ENCODE results near the gene MYBPH. TPM values are rescaled to one million over a fixed set of nuclear protein-coding genes. Genes with fewer than 3 reads are reported as not detected.

MYBPH gene
- total and polyA plus RNA-seq, 10 donors, result 0.09 to 2.7 (median 0.32) TPM; not detected in 3

DNA sequence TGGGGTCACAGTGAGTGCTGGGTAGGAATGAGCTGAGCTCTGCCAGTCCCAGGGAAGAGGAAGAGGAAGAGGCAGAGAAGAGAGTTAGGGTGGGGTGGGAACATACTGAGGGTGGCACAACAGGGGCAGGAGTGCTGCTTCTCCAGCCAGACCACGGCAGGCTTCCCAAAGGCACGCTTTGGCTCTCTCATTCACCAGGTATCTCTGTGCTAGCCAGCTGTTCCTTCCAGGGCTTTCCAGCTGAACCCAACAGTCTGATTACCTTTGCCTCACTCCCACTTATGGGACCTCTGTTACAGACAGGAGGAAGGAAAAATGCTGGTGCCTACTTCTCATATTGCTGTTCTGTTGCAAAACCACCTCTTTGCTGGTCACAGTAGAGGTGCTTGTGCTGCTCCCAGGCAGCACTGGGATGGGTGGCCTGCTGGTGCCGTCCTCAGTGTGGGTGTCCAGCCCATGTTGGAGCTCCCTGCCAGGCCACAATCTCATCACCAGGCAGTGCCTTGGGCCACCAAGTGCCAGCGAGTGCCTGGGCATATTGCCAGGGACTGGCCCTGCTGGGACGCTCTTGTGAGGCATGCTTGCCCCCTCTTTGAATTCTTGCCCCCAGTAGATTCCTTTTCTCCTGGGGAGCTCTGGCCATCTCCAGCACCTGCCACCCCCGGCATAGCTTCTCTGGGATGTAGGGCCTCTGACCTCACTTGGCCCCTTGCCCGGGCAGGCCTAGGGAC lies 46.0 kb downstream of the MYBPH start:
- WGBS, 5 donors, result 56 to 68% (median 63%) methylated on average over 7 of the region's 7 CpGs
- peak overlapping the region in 3 of 8 donors; percentile 35 to 64 (median 45) for H3K4me3 ChIP-seq
- H3K4me1 ChIP-seq, result peaks cover 9 to 62% (median 44%) of the 10 kb centered on the region in 6 donors
- peak overlapping the region in 2 of 8 donors; percentile 9 to 14 for H3K27ac ChIP-seq
- H3K36me3 ChIP-seq, result no peaks in the 10 kb centered on the region
- intact Hi-C loops (cut with DNase I; ENCODE audit: low total_unique reads), result no loop called here
- TF ChIP-seq CTCF (IDR thresholded peaks at IDR 0.05 in 8 of 11, conservative IDR thresholded peaks at IDR 0.05 in 3 of 11) (no peak), POLR2A (IDR thresholded peaks at IDR 0.05) (no peak), POLR2AphosphoS5 (IDR thresholded peaks at IDR 0.05) (no peak)
- H3K27me3 ChIP-seq (replicated peaks in 1 of 7), result peaks cover 0 to 87% (median 23%) of the 10 kb centered on the region in 7 donors
- H3K9me3 ChIP-seq, result no peaks in the 10 kb centered on the region
- DNase-seq, result no peak

GRCh38 chr1:203128716-203129500 lies 46.7 kb downstream of the MYBPH start:
- Histone ChIP-seq H3K36me3 (no peaks in the 10 kb centered on the region), H3K4me3 (peak overlapping the region in 7 of 8 donors; percentile 17 to 64 (median 27)), H3K27me3 (replicated peaks in 1 of 7) (peaks cover 0 to 95% (median 23%) of the 10 kb centered on the region in 7 donors), H3K9me3 (no peaks in the 10 kb centered on the region), H3K27ac (peak overlapping the region in 3 of 8 donors; percentile 65 to 71 (median 66)), H3K4me1 (peaks cover 9 to 62% (median 44%) of the 10 kb centered on the region in 6 donors)
- TF ChIP-seq POLR2A (IDR thresholded peaks at IDR 0.05) (no peak), CTCF (IDR thresholded peaks at IDR 0.05 in 8 of 11, conservative IDR thresholded peaks at IDR 0.05 in 3 of 11) (no peak)
- intact Hi-C loops (cut with DNase I; ENCODE audit: low total_unique reads), result no loop called here
- 87 to 91% (median 90%) methylated on average over 26 to 29 of the region's 29 CpGs for WGBS, 5 donors
- DNase-seq, result no peak

DNA sequence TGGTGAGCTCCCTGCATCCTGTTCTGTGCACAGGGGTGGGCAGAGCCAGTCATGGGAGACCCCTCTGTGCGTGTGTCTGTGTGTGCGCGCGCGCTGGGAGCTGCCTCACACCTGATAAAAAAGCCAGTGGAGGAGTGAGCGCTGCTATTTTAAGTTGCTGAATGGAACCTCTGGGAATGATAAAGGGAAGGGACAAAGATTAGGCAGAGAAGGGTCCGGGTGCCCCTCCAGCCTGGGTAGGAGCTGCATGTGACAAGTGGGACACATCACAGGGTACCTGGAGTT lies 47.3 kb downstream of the MYBPH start:
- TF ChIP-seq POLR2AphosphoS5 (IDR thresholded peaks at IDR 0.05) (no peak), CTCF (IDR thresholded peaks at IDR 0.05 in 8 of 11, conservative IDR thresholded peaks at IDR 0.05 in 3 of 11) (no peak), POLR2A (IDR thresholded peaks at IDR 0.05) (no peak)
- no peak for DNase-seq
- Histone ChIP-seq H3K36me3 (no peaks in the 10 kb centered on the region), H3K9me3 (no peaks in the 10 kb centered on the region), H3K27ac (peak overlapping the region in 5 of 8 donors; percentile 22 to 72 (median 66)), H3K4me3 (peak overlapping the region; percentile 17 to 64 (median 26)), H3K27me3 (replicated peaks in 1 of 7) (peaks cover 0 to 97% (median 23%) of the 10 kb centered on the region in 7 donors), H3K4me1 (peaks cover 9 to 62% (median 44%) of the 10 kb centered on the region in 6 donors)
- intact Hi-C loops (cut with DNase I; ENCODE audit: low total_unique reads), result no loop called here
- 26 to 47% (median 45%) methylated on average over 7 of the region's 7 CpGs for WGBS, 5 donors
